ENCODE measurements around the gene ZNF649.
"Not testable (repeated sequence)": the region's sequence is repeated elsewhere in the genome, so short reads cannot be mapped to it uniquely, and the experiment has no call there.

DNA sequence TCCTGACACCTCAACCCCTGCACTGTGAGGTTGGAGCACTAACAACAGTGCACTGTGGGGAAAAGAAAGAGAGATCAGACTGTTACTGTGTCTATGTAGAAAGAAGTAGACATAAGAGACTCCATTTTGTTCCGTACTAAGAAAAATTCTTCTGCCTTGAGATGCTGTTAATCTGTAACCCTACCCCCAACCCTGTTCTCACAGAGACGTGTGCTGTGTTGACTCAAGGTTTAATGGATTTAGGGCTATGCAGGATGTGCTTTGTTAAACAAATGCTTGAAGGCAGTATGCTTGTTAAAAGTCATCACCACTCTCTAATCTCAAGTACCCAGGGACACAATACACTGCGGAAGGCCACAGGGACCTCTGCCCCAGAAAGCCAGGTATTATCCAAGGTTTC lies 822 bp upstream of the ZNF649 start:
- TF ChIP-seq, protein P1, sequence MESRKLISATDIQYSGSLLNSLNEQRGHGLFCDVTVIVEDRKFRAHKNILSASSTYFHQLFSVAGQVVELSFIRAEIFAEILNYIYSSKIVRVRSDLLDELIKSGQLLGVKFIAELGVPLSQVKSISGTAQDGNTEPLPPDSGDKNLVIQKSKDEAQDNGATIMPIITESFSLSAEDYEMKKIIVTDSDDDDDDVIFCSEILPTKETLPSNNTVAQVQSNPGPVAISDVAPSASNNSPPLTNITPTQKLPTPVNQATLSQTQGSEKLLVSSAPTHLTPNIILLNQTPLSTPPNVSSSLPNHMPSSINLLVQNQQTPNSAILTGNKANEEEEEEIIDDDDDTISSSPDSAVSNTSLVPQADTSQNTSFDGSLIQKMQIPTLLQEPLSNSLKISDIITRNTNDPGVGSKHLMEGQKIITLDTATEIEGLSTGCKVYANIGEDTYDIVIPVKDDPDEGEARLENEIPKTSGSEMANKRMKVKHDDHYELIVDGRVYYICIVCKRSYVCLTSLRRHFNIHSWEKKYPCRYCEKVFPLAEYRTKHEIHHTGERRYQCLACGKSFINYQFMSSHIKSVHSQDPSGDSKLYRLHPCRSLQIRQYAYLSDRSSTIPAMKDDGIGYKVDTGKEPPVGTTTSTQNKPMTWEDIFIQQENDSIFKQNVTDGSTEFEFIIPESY (IDR thresholded peaks at IDR 0.05; ENCODE audit: extremely low read depth, insufficient replicate concordance, low read length), result not testable (repeated sequence)
- TF ChIP-seq POLR2A (IDR thresholded peaks at IDR 0.05; ENCODE audit: borderline replicate concordance, extremely low read depth, insufficient read depth, insufficient read length); POLR2AphosphoS5 (IDR thresholded peaks at IDR 0.05; ENCODE audit: low read depth, low read length): not testable (repeated sequence)
- TF ChIP-seq, protein P2, sequence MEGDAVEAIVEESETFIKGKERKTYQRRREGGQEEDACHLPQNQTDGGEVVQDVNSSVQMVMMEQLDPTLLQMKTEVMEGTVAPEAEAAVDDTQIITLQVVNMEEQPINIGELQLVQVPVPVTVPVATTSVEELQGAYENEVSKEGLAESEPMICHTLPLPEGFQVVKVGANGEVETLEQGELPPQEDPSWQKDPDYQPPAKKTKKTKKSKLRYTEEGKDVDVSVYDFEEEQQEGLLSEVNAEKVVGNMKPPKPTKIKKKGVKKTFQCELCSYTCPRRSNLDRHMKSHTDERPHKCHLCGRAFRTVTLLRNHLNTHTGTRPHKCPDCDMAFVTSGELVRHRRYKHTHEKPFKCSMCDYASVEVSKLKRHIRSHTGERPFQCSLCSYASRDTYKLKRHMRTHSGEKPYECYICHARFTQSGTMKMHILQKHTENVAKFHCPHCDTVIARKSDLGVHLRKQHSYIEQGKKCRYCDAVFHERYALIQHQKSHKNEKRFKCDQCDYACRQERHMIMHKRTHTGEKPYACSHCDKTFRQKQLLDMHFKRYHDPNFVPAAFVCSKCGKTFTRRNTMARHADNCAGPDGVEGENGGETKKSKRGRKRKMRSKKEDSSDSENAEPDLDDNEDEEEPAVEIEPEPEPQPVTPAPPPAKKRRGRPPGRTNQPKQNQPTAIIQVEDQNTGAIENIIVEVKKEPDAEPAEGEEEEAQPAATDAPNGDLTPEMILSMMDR (IDR thresholded peaks at IDR 0.05 in 2 of 3, conservative IDR thresholded peaks at IDR 0.05 in 1 of 3; ENCODE audit: borderline replicate concordance in 1 of 3, insufficient read depth in 1 of 3, low read depth in 2 of 3, low read length in 2 of 3), result not testable (repeated sequence)

Measured in HCT116 (cell line).